Urinary bladder (tissue), 4 donors: ENCODE measurements around the gene PLEKHA6. TPM values are rescaled to one million over a fixed set of nuclear protein-coding genes. Genes with fewer than 3 reads are reported as not detected.

Experiments
- DNase-seq: peaks from one replicate; pipeline ENCODE4 v3.0.0-alpha.2; 2015; ENCODE audit errors: extremely low spot score
- H3K27ac ChIP-seq: one replicate; pipeline ENCODE4 v1.5.1; 2013; ENCODE audit warnings: low read depth, mild to moderate bottlenecking, moderate library complexity
- H3K36me3 ChIP-seq: one replicate; pipeline ENCODE4 v1.6.1; 2013; ENCODE audit warnings: mild to moderate bottlenecking, moderate library complexity; ENCODE audit not compliant: insufficient read depth
- H3K4me1 ChIP-seq: one replicate; pipeline ENCODE4 v1.6.1; 2013; ENCODE audit warnings: mild to moderate bottlenecking, moderate library complexity; ENCODE audit not compliant: insufficient read depth
- H3K4me3 ChIP-seq: one replicate; pipeline ENCODE4 v1.5.1; 2013; ENCODE audit warnings: low read depth, low read length
- WGBS: extraction: QIAGEN DNeasy Blood & Tissue Kit; methylation state at CpG from one replicate; pipeline ENCODE4 v1.1.7; 2013; 5-methylcytosine and 5-hydroxymethylcytosine counted together
- polyA plus RNA-seq: library from polyadenylated mRNA; stranded (reverse); fragments of 200-250 nt; gene quantifications from one replicate; pipeline ENCODE4 v1.2.3, GENCODE V29; 2013
- total RNA-seq: library from RNA; depleted of rRNA; stranded (reverse); fragments of >200 nt; gene quantifications from one replicate; pipeline ENCODE4 v1.2.3, GENCODE V29; 2014
- donor health status: healthy with polysubstance abuse.
- donor health status: healthy.

Gene PLEKHA6
- total and polyA plus RNA-seq, 2 donors = 9.5 to 15.1 TPM

- Histone ChIP-seq H3K4me3 (no peak overlapping the region), H3K4me1 (no peaks in the 10 kb centered on the region), H3K27ac (no peak overlapping the region), H3K36me3 (peaks cover 2% of the 10 kb centered on the region)
- DNase-seq = no peak
Observed at GRCh38 chr1:204232526-204232925, 127.2 kb downstream of the PLEKHA6 start.

DNA sequence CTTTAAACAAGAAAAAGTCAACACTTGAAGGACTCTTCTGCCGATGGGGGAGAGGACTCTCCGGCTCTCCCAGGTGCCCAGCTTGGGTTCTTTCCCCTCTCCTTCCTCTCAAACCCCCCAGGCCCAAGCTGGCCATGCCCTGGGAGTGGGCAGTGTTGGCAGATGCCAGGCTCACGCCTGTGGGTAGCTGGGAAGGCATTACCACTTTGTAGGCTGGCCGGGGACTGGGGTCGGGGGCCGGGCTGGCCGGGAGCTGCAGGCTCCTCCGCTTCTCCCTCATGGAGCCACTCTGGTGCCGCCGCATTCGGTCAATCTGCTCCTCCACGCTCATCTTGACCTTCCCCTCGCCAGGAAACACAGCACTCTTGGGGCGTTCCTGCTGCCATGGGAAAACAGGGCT, 129.5 kb downstream of the PLEKHA6 start:
- H3K36me3 ChIP-seq = peaks cover 2% of the 10 kb centered on the region

GRCh38 chr1:204228896-204229295, 130.8 kb downstream of the PLEKHA6 start:
- no peaks in the 10 kb centered on the region for H3K4me1 ChIP-seq
- H3K4me3 ChIP-seq = no peak overlapping the region
- no peak for DNase-seq
- peaks cover 2% of the 10 kb centered on the region for H3K36me3 ChIP-seq
- WGBS = 98% methylated on average over 13 of the region's 13 CpGs
- H3K27ac ChIP-seq = no peak overlapping the region

More for the DNA sequence above, 129.5 kb downstream of the PLEKHA6 start:
- H3K4me3 ChIP-seq = no peak overlapping the region
- H3K4me1 ChIP-seq = no peaks in the 10 kb centered on the region
- WGBS = 95% methylated on average over 14 of the region's 14 CpGs
- DNase-seq = no peak
- no peak overlapping the region for H3K27ac ChIP-seq

DNA sequence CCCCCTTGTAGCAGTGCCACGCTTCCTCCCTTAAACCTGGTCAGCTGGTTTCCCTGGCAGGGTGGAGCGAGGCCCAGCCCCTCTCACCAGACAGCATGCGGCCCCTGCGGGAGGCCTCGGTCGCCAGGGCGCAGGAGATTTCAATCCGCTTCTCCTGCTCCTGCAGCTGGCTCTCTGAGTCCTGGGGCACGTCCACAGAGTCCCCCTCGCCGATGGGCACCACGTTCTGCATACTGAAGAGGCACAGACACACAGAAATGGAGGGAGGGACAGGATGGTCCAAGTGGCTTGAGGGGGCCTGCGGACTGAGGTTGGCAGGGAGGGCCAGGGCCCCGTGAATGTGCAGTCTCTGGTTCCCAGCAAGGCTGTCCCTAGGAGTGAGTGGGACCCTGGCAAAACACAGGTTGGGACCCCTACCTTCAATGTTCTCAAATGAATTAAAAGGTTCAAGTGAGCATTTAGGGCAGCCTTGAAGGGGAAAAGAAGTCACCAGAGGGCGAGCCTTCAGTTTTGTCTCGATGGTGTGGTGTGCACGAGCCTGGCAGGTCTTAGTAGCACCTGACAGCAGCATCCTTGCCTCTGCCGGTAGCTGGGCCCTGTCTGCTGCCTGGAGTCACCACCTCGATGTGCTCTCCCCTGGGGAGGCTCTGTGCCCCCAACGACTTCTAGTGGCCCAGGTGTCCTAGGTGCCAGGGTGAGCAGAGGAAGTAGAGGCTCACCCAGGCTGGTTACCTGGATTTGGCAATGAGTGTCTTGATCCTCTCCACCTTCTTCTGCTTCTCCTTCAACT, 131.5 kb downstream of the PLEKHA6 start:
- DNase-seq = no peak

DNA sequence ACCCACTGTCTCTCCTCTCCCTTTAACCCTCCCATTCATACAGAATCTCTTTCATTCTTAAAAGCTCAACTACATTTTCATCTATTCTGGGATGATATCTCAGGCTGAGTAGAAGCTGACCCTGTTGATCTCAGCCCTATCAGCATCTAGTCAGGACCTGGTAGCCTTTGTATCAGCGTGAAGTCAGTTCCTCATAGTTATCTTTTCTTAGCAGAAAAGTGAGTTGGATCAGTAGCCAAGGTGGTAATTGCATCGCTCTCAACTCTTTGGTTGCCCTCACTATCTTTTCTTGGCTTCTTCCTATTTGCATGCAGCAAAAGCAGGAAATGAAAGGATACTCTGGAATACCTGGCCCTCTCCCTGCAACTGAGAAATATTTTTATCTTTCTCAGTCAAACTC, 132.4 kb downstream of the PLEKHA6 start:
- H3K36me3 ChIP-seq = peaks cover 2% of the 10 kb centered on the region
- WGBS = 89% methylated on average over 2 of the region's 2 CpGs
- no peak overlapping the region for H3K4me3 ChIP-seq
- H3K4me1 ChIP-seq = no peaks in the 10 kb centered on the region
- no peak for DNase-seq
- peak overlapping the region; percentile 13 for H3K27ac ChIP-seq

More for the DNA sequence above, 131.5 kb downstream of the PLEKHA6 start:
- no peaks in the 10 kb centered on the region for H3K4me1 ChIP-seq
- H3K27ac ChIP-seq = peak overlapping the region; percentile 13
- WGBS = 82% methylated on average over 20 of the region's 20 CpGs
- H3K36me3 ChIP-seq = peaks cover 2% of the 10 kb centered on the region
- H3K4me3 ChIP-seq = no peak overlapping the region

DNA sequence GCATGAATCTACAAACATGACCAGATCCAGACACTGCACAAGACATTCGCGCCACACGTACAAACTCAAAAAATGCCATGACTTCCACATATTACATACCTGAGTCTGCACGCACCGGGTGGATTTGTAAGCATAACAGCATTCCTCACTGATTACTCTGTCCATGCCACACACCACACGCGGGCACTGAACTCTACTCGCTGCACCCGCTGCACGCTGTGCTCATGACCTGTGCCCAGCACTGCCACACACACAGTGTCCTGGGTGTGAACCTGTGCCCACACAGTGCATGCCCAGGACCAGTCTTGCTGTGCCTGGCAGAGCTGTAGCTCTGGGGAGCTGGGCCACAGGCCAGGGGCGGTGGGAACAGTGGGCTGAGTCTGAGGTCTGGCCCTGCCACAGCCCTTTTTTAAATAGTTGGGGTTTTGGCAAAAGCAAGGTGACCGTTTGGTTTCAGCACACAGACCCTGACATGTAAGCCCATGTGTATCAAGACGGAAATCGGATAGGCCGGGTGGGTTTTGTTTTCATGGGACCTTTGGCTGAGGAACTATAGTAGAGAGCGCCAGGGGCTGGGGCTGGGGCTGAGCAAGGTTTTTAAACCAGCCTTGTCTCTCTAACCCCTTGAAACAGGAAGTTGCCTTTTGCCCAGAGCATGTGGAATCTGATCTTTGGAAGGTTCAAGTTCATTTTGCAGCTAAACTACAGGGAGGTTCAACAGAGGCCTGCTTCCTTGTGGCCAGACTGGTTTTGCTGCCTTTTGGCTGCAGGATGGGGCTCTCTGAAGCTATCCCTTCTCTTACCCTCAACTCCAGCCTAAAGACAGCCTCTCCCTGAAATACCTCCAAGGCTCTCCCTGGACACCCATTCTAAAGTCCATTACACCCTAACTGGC, 133.6 kb downstream of the PLEKHA6 start:
- Histone ChIP-seq H3K36me3 (peaks cover 2% of the 10 kb centered on the region), H3K4me3 (no peak overlapping the region), H3K4me1 (no peaks in the 10 kb centered on the region), H3K27ac (peak overlapping the region; percentile 44)
- WGBS = 83% methylated on average over 16 of the region's 16 CpGs
- peak; percentile 50 for DNase-seq

GRCh38 chr1:204224655-204225054, 135.1 kb downstream of the PLEKHA6 start:
- DNase-seq = no peak
- no peaks in the 10 kb centered on the region for H3K36me3 ChIP-seq
- no peak overlapping the region for H3K4me3 ChIP-seq
- H3K4me1 ChIP-seq = no peaks in the 10 kb centered on the region
- 78% methylated on average over 8 of the region's 8 CpGs for WGBS
- no peak overlapping the region for H3K27ac ChIP-seq

- Histone ChIP-seq H3K4me3 (no peak overlapping the region), H3K4me1 (no peaks in the 10 kb centered on the region), H3K27ac (no peak overlapping the region), H3K36me3 (no peaks in the 10 kb centered on the region)
- 81% methylated on average over 17 of the region's 17 CpGs for WGBS
- no peak for DNase-seq
Observed at GRCh38 chr1:204223129-204223860, 136.4 kb downstream of the PLEKHA6 start.

- H3K36me3 ChIP-seq = no peaks in the 10 kb centered on the region
- no peak overlapping the region for H3K4me3 ChIP-seq
- 85% methylated on average over 3 of the region's 3 CpGs for WGBS
Observed at GRCh38 chr1:204222764-204223055, 137.0 kb downstream of the PLEKHA6 start.

DNA sequence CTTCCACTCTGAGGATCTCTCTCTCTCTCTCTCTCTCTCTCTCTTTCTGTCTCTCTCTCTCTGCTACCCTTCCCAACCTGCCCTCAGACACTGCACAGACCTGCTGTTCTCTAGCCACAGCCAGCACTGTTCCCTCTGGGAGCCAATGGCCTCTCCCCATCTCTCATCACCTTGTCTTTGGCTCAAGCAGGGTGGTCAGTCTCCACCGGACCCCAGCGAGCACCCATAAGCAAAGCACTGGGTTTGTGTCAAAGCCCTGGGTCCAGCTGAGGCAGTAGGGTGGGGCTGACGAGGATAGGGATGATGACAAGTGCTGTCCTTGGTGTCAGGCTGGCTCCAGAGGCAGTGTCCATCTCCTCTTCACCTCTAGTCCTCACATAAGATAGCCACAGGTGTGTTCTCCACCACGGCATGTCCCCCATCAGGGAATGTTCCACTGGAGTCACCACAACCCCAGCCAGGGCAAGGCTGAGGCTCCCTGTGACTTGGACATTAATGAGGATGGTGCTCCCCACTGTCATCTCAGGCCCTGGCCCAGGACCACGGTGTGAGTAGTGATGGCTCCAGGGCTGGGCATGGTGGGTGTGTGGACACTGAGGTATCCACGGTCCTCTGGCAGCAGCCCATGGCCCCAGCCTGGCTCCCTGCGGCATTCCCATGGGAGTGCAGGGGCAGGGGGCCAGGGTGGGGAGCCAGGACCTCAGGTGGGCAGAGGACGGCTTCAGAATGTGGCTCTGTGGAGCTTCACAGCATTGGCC, 137.5 kb downstream of the PLEKHA6 start:
- Histone ChIP-seq H3K4me3 (no peak overlapping the region), H3K36me3 (no peaks in the 10 kb centered on the region), H3K4me1 (no peaks in the 10 kb centered on the region), H3K27ac (no peak overlapping the region)
- DNase-seq = no peak
- WGBS = 87% methylated on average over 8 of the region's 8 CpGs

More at GRCh38 chr1:204222764-204223055, 137.0 kb downstream of the PLEKHA6 start:
- Histone ChIP-seq H3K27ac (no peak overlapping the region), H3K4me1 (no peaks in the 10 kb centered on the region)
- no peak for DNase-seq

DNA sequence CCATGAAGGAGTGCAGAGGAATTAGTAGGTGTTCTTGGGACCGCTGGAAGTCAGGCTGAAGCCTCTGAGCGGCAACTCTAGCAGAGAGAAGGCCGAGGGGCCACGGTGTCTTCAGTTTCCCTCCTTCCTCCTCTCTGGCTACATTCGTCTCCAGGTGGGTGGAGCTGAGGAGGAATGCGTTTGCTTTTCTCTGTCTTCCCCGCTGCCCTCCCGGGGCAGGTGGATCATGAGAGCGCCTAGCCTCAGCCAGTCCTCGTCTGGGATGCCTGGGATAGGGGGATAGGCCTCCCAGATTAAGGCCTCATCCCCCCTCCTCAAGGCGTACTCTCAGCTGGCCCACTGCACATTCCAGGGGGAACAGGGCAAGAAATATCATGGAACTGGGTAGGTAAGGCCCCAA, 138.5 kb downstream of the PLEKHA6 start:
- no peak overlapping the region for H3K4me3 ChIP-seq
- no peaks in the 10 kb centered on the region for H3K4me1 ChIP-seq
- WGBS = 86% methylated on average over 11 of the region's 11 CpGs
- no peak overlapping the region for H3K27ac ChIP-seq
- no peak for DNase-seq
- H3K36me3 ChIP-seq = no peaks in the 10 kb centered on the region

- Histone ChIP-seq H3K4me3 (no peak overlapping the region), H3K4me1 (no peaks in the 10 kb centered on the region), H3K36me3 (no peaks in the 10 kb centered on the region), H3K27ac (no peak overlapping the region)
- WGBS = 77% methylated on average over 10 of the region's 10 CpGs
- no peak for DNase-seq
Observed at GRCh38 chr1:204219971-204220616, 139.6 kb downstream of the PLEKHA6 start.

DNA sequence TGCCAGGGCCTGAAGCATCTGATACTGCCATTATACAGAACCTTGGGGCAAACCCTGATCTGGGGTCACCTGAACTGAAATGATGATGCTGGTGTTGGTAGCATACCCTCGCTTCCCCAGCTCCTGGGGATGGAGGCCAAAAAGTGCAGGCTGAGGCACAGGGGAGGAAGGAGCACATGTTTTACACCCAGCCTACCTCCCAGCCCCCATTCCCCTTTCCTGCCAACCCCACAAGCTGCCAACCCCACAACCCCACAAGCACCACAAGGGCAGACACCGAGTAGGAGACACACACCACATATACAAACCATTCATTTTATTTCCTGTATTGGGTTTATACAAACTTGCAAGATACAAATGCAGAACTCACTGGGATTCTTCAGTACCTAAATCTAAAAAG, 141.2 kb downstream of the PLEKHA6 start:
- no peaks in the 10 kb centered on the region for H3K4me1 ChIP-seq
- H3K4me3 ChIP-seq = no peak overlapping the region
- H3K36me3 ChIP-seq = no peaks in the 10 kb centered on the region
- WGBS = 59% methylated on average over 2 of the region's 2 CpGs
- no peak overlapping the region for H3K27ac ChIP-seq
- no peak for DNase-seq
